Left colon (tissue), 2 donors: Measurements from ENCODE around the gene ATP6V0D1. TPM values are rescaled to one million over a fixed set of nuclear protein-coding genes. Genes with fewer than 3 reads are reported as not detected.

Experiments used
- ATAC-seq: fragments of 200-7000 bp; cut with Tn5 transposase; one replicate; pipeline ENCODE4 v1.9.1; 2020; ENCODE audit warnings: mild to moderate bottlenecking, moderate library complexity
- DNase-seq, 2 donors: peaks; one replicate each; pipeline ENCODE4 v3.0.0-alpha.2; 2020
- intact Hi-C, 2 donors: fragments of 100-400 bp; cut with DNase I in 1 of 2; cut with micrococcal nuclease in 1 of 2; formaldehyde crosslinking; loops; one replicate each; pipeline versions ENCODE4 v1.11.2 to v1.14.0; 2022; cut with DNase I, micrococcal nuclease
- total RNA-seq, 2 donors: library from RNA; stranded (reverse); fragmentation: NEBNext Ultra II Directional; extraction: Animal tissue kit (Norgen Biotek cat#: 25700); gene quantifications; one replicate each; pipeline ENCODE4 v1.2.1, GENCODE V29; 2021
- donor health status: DM: no; HTN: no; CAD: no.
- donor health status: DM: yes; HTN: yes; CAD: no.

Gene ATP6V0D1
- total RNA-seq, 2 donors from 2014 or later: 226 to 297 TPM

DNA sequence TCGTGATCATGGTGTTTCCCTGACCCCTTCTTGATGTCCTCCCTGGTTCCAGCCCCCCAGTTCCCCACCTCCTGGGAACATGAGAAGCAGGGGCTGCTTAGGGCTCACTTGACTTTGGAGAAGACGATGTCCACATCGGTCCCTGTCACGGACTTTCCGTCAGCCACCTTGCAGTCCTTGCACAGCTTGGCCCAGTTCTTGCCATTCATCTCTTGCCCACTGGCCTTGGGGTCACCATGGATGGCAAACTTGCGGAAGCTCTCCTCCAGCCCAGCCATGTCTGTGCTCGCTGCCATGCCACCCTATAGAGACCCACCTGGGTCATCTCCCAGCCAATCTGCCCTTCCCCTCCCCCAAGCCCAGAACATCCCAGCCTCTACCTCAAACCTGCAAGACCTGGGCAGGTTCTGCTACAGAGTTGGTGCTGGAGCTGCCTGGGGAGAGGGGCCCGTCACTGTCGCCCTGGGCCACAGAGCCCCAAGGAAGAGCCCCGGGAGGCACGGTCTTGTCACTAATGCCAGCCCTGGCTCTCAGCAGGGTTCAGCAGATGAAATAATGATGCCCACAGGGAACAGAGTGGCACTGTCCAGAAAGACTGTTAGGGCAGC, 90.0 kb downstream of the ATP6V0D1 start:
- ATAC-seq (no peak), DNase-seq (no peak)
- intact Hi-C loops: no loop called here

GRCh38 chr16:67389911-67390815, 90.8 kb downstream of the ATP6V0D1 start:
- ATAC-seq (no peak), DNase-seq (peak in 1 of 2 donors; percentile 41)
- intact Hi-C loops: no loop called here

DNA sequence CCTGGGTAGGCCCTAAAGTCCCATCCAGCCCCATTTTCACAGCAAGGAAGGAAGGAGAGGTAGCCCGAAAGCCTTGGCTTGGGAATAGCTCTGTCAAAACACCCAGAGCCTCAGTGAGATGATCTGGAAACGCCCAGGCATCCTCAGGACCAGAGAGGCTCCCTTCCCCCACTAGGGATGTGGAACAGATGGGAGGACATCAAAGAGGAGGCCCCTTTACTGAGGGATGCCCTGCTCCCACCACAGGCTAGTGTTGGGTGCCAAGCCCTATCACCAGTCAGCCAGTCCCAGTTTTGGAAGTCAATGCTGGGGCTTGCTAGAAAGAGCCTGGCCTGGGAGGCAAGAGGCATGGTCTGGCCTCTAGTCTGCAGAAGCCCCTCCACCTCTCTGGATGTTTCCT, 92.4 kb downstream of the ATP6V0D1 start:
- intact Hi-C loops: no loop called here
- DNase-seq: no peak
- no peak for ATAC-seq

DNA sequence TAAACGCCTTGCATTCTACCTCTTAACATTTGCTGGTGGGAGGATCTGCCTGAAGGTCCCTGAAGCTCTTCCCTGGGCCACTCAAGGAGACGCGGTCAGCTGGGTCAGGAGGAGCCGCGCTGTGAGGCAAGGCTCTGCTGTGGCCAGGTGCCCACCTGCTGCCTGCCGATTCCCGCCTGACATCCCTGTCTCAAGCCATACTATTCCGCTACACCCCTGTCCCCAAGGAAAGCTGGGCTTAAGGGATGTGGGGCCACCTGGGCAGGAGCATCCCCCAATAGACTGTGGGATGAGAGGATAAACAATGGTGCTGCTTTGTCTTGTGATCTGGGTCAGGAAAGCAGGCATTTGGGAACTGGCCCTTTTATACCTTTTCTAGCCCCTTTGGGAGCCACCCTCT, 92.8 kb downstream of the ATP6V0D1 start:
- ATAC-seq (no peak), DNase-seq (no peak)
- intact Hi-C loops: no loop called here

Other genes with a start within 250 kb of the ATP6V0D1 start
- gene FHOD1, start 233.7 kb downstream of the ATP6V0D1 start, total RNA-seq: 10 to 100 TPM; 29.7 to 42.7 TPM
- gene SLC9A5, start 232.2 kb downstream of the ATP6V0D1 start, total RNA-seq: 1 to 10 TPM in 1 of 2 donors, under 1 TPM in 1; 0.61 to 1.3 TPM
- gene PLEKHG4, start 201.6 kb downstream of the ATP6V0D1 start, total RNA-seq: 10 to 100 TPM in 1 of 2 donors, 1 to 10 TPM in 1; 7.7 to 11.9 TPM
- gene KCTD19, start 154.4 kb downstream of the ATP6V0D1 start, total RNA-seq: under 1 TPM in 1 of 2 donors, not detected in 1; 0.06 TPM
- under 1 TPM; 0.34 to 0.40 TPM for gene LRRC36, start 154.3 kb downstream of the ATP6V0D1 start, total RNA-seq
- gene TPPP3, start 87.7 kb downstream of the ATP6V0D1 start, total RNA-seq: 1 to 10 TPM; 4.1 to 8.3 TPM
- 10 to 100 TPM; 10.7 to 12.5 TPM for gene ZDHHC1, start 64.7 kb downstream of the ATP6V0D1 start, total RNA-seq
- 1,000 to 10,000 TPM in 1 of 2 donors, 100 to 1,000 TPM in 1; 723 to 1,005 TPM for gene HSD11B2, start 50.0 kb downstream of the ATP6V0D1 start, total RNA-seq
- gene AGRP, start 2.4 kb upstream of the ATP6V0D1 start, total RNA-seq: not detected
- gene RIPOR1, start 47.7 kb upstream of the ATP6V0D1 start, total RNA-seq: 10 to 100 TPM; 14.4 to 22.4 TPM
- gene CTCF, start 81.4 kb upstream of the ATP6V0D1 start, total RNA-seq: 10 to 100 TPM; 37.0 to 42.2 TPM
- 1 to 10 TPM; 2.1 to 3.7 TPM for gene CARMIL2, start 164.0 kb upstream of the ATP6V0D1 start, total RNA-seq
- 1 to 10 TPM; 8.8 to 9.7 TPM for gene ACD, start 179.1 kb upstream of the ATP6V0D1 start, total RNA-seq
- 1 to 10 TPM; 4.1 to 4.4 TPM for gene PARD6A, start 179.8 kb upstream of the ATP6V0D1 start, total RNA-seq
- 1 to 10 TPM; 7.4 to 9.0 TPM for gene ENKD1, start 185.6 kb upstream of the ATP6V0D1 start, total RNA-seq
- 1 to 10 TPM in 1 of 2 donors, under 1 TPM in 1; 0.92 to 1.5 TPM for gene C16orf86, start 185.7 kb upstream of the ATP6V0D1 start, total RNA-seq
- 10 to 100 TPM; 26.8 to 28.7 TPM for gene GFOD2, start 238.2 kb upstream of the ATP6V0D1 start, total RNA-seq